ENCODE measurements around the gene SORBS1. TPM values are rescaled to one million over a fixed set of nuclear protein-coding genes. Genes with fewer than 3 reads are reported as not detected.

SORBS1 gene
- total RNA-seq, 1 donor from 2014 or later = 703 TPM

- ATAC-seq (no peak), DNase-seq (no peak)
- intact Hi-C loops (cut with micrococcal nuclease) = no loop called here
These were observed 8.2 kb upstream of the SORBS1 start for GRCh38 chr10:95569368-95569767.

GRCh38 chr10:95567903-95568630 is 6.9 kb upstream of the SORBS1 start:
- ATAC-seq = no peak
- no peak for DNase-seq
- intact Hi-C loops (cut with micrococcal nuclease) = no loop called here

GRCh38 chr10:95566136-95566535 is 5.0 kb upstream of the SORBS1 start:
- ATAC-seq (no peak), DNase-seq (no peak)
- intact Hi-C loops (cut with micrococcal nuclease) = no loop called here

- no peak for ATAC-seq
- intact Hi-C loops (cut with micrococcal nuclease) = no loop called here
- no peak for DNase-seq
These were observed 4.2 kb upstream of the SORBS1 start for GRCh38 chr10:95565336-95565735.

GRCh38 chr10:95564291-95564690 is 3.1 kb upstream of the SORBS1 start:
- ATAC-seq (no peak), DNase-seq (no peak)
- intact Hi-C loops (cut with micrococcal nuclease) = no loop called here

- no peak for ATAC-seq
- intact Hi-C loops (cut with micrococcal nuclease) = no loop called here
These were observed 1.3 kb upstream of the SORBS1 start for GRCh38 chr10:95562341-95562965.

GRCh38 chr10:95561864-95562177 is 650 bp upstream of the SORBS1 start:
- no peak for ATAC-seq
- intact Hi-C loops (cut with micrococcal nuclease) = no loop called here
- DNase-seq = no peak

More at GRCh38 chr10:95562341-95562965, 1.3 kb upstream of the SORBS1 start:
- DNase-seq = no peak

GRCh38 chr10:95560278-95561176 is 644 bp downstream of the SORBS1 start:
- peak; percentile 62 for DNase-seq
- intact Hi-C loops (cut with micrococcal nuclease) = no loop called here
- ATAC-seq = peak; percentile 2

- no peak for DNase-seq
- intact Hi-C loops (cut with micrococcal nuclease) = loop anchor here (10.0 kb wide), 1 partner anchor 75 kb away; no protein-coding TSS in a partner anchor
- ATAC-seq = no peak
These were observed 1.3 kb downstream of the SORBS1 start for GRCh38 chr10:95559896-95560277.

- intact Hi-C loops (cut with micrococcal nuclease) = loop anchor here (10.0 kb wide), 1 partner anchor 75 kb away; no protein-coding TSS in a partner anchor
- ATAC-seq (peak; percentile 12), DNase-seq (peak; percentile 39)
These were observed 1.7 kb downstream of the SORBS1 start for GRCh38 chr10:95559471-95559870.

- ATAC-seq (no peak), DNase-seq (no peak)
- intact Hi-C loops (cut with micrococcal nuclease) = loop anchor here (10.0 kb wide), 1 partner anchor 74 kb away; no protein-coding TSS in a partner anchor
These were observed 2.4 kb downstream of the SORBS1 start for GRCh38 chr10:95558593-95559320.

GRCh38 chr10:95556994-95557767 is 4.0 kb downstream of the SORBS1 start:
- intact Hi-C loops (cut with micrococcal nuclease) = loop anchor here (10.0 kb wide), 1 partner anchor 72 kb away; no protein-coding TSS in a partner anchor
- DNase-seq = no peak

GRCh38 chr10:95553674-95554073 is 7.5 kb downstream of the SORBS1 start:
- DNase-seq (no peak), ATAC-seq (no peak)
- intact Hi-C loops (cut with micrococcal nuclease) = loop anchor here (10.0 kb wide), 1 partner anchor 69 kb away; no protein-coding TSS in a partner anchor

More at GRCh38 chr10:95556994-95557767, 4.0 kb downstream of the SORBS1 start:
- no peak for ATAC-seq

GRCh38 chr10:95552679-95553342 is 8.4 kb downstream of the SORBS1 start:
- DNase-seq = no peak
- intact Hi-C loops (cut with micrococcal nuclease) = loop anchor here (10.0 kb wide), 1 partner anchor 68 kb away; no protein-coding TSS in a partner anchor
- no peak for ATAC-seq

- intact Hi-C loops (cut with micrococcal nuclease) = loop anchor here (10.0 kb wide), 1 partner anchor 65 kb away; no protein-coding TSS in a partner anchor
- DNase-seq = no peak
- ATAC-seq = peak; percentile 20
These were observed 11.0 kb downstream of the SORBS1 start for GRCh38 chr10:95550073-95550672.

GRCh38 chr10:95547791-95548435 is 13.3 kb downstream of the SORBS1 start:
- intact Hi-C loops (cut with micrococcal nuclease) = no loop called here
- DNase-seq = no peak
- peak; percentile 19 for ATAC-seq

- no peak for ATAC-seq
These were observed 14.0 kb downstream of the SORBS1 start for GRCh38 chr10:95547197-95547596.

More at GRCh38 chr10:95547197-95547596, 14.0 kb downstream of the SORBS1 start:
- intact Hi-C loops (cut with micrococcal nuclease) = no loop called here
- DNase-seq = no peak

Data from left ventricle myocardium superior (tissue), 1 donor.